ENCODE measurements around the gene CARHSP1. TPM values are rescaled to one million over a fixed set of nuclear protein-coding genes. Genes with fewer than 3 reads are reported as not detected.

Gene CARHSP1
- total RNA-seq, 2 experiments from 2014 or later: 25.5 to 27.8 TPM

- no peaks in the 10 kb centered on the region for H3K27me3 Mint-ChIP-seq
- Histone ChIP-seq H3K27ac (ENCODE audit: low read depth in 1 of 2, low read length in 2 of 2) (peak overlapping the region; percentile 32 to 45), H3K4me3 (ENCODE audit: low read length) (peak overlapping the region; percentile 85), H3K9me3 (ENCODE audit: control insufficient read depth in 1 of 2, insufficient read depth in 1 of 2, low read length in 2 of 2) (no peaks in the 10 kb centered on the region), H3K36me3 (ENCODE audit: insufficient read depth, low read length) (no peaks in the 10 kb centered on the region), H3K4me1 (ENCODE audit: insufficient read depth, low read length) (peaks cover 61% of the 10 kb centered on the region), H3K27me3 (ENCODE audit: control insufficient read depth in 1 of 2, insufficient read depth in 2 of 2, low read length in 2 of 2) (no peaks in the 10 kb centered on the region)
- H3K4me1 Mint-ChIP-seq (ENCODE audit: low read depth): peaks cover 50% of the 10 kb centered on the region
- peaks cover 10% of the 10 kb centered on the region for H3K36me3 Mint-ChIP-seq (ENCODE audit: low read depth)
- CTCF ChIA-PET: interaction anchor here (1.0 to 4.1 kb wide), 3 partner anchors 12 to 70 kb away, joined by 3 to 24 read pairs (median 10); partner anchors contain the start of gene PMM2
- H3K4me3 Mint-ChIP-seq: peak overlapping the region; percentile 95
- POLR2A ChIA-PET: interaction anchor here (0.6 to 3.1 kb wide), 17 partner anchors 8 to 224 kb away, joined by 3 to 52 read pairs (median 4); partner anchors contain the start of genes HAPSTR1, LITAFD, PMM2 and TMEM186
- DNase-seq (peak in 9 of 14 experiments; percentile 33 to 84 (median 58)), ATAC-seq (ENCODE audit: poor library complexity) (peak; percentile 47)
- no peak for TF ChIP-seq CTCF (IDR thresholded peaks at IDR 0.05)
- intact Hi-C loops (cut with DNase I, micrococcal nuclease): loop anchor here (1.0 to 10.0 kb wide), 6 partner anchors 51 to 1877 kb away; partner anchors contain the start of genes ABAT (in 1 of the 2), HAPSTR1 (in 1 of the 2), NUBP1 (in 1 of the 2) and PMM2 (in 1 of the 2)
- H3K9me3 Mint-ChIP-seq: no peaks in the 10 kb centered on the region
- H3K27ac Mint-ChIP-seq: peak overlapping the region; percentile 85
These were observed 832 bp downstream of the CARHSP1 start for GRCh38 chr16:8867932-8868415.

GRCh38 chr16:8867216-8867931 lies 1.4 kb downstream of the CARHSP1 start:
- Mint-ChIP-seq H3K4me1 (ENCODE audit: low read depth) (peaks cover 51% of the 10 kb centered on the region), H3K27ac (peak overlapping the region; percentile 85), H3K4me3 (peak overlapping the region; percentile 95), H3K9me3 (no peaks in the 10 kb centered on the region), H3K27me3 (no peaks in the 10 kb centered on the region), H3K36me3 (ENCODE audit: low read depth) (peaks cover 10% of the 10 kb centered on the region)
- DNase-seq (peak in 8 of 14 experiments; percentile 15 to 43 (median 27)), ATAC-seq (ENCODE audit: poor library complexity) (peak; percentile 4)
- Histone ChIP-seq H3K27me3 (ENCODE audit: control insufficient read depth in 1 of 2, insufficient read depth in 2 of 2, low read length in 2 of 2) (no peaks in the 10 kb centered on the region), H3K4me1 (ENCODE audit: insufficient read depth, low read length) (peaks cover 61% of the 10 kb centered on the region), H3K9me3 (ENCODE audit: control insufficient read depth in 1 of 2, insufficient read depth in 1 of 2, low read length in 2 of 2) (no peaks in the 10 kb centered on the region), H3K36me3 (ENCODE audit: insufficient read depth, low read length) (no peaks in the 10 kb centered on the region), H3K27ac (ENCODE audit: low read depth in 1 of 2, low read length in 2 of 2) (peak overlapping the region; percentile 32 to 45), H3K4me3 (ENCODE audit: low read length) (peak overlapping the region; percentile 85)
- ChIA-PET CTCF (interaction anchor here (1.0 to 4.1 kb wide), 3 partner anchors 13 to 69 kb away, joined by 3 to 24 read pairs (median 10); partner anchors contain the start of gene PMM2), POLR2A (interaction anchor here (0.6 to 3.1 kb wide), 7 partner anchors 10 to 225 kb away, joined by 3 to 52 read pairs (median 3); partner anchors contain the start of genes HAPSTR1, PMM2 and TMEM186)
- no peak for TF ChIP-seq CTCF (IDR thresholded peaks at IDR 0.05)
- intact Hi-C loops (cut with DNase I, micrococcal nuclease): loop anchor here (5.0 to 10.0 kb wide), 3 partner anchors 50 to 1877 kb away; partner anchors contain the start of genes HAPSTR1 (in 1 of the 2) and NUBP1 (in 1 of the 2)

- Histone ChIP-seq H3K36me3 (ENCODE audit: insufficient read depth, low read length) (no peaks in the 10 kb centered on the region), H3K27me3 (ENCODE audit: control insufficient read depth in 1 of 2, insufficient read depth in 2 of 2, low read length in 2 of 2) (no peaks in the 10 kb centered on the region), H3K4me3 (ENCODE audit: low read length) (peak overlapping the region; percentile 85), H3K9me3 (ENCODE audit: control insufficient read depth in 1 of 2, insufficient read depth in 1 of 2, low read length in 2 of 2) (no peaks in the 10 kb centered on the region), H3K4me1 (ENCODE audit: insufficient read depth, low read length) (peaks cover 61% of the 10 kb centered on the region), H3K27ac (ENCODE audit: low read depth in 1 of 2, low read length in 2 of 2) (peak overlapping the region; percentile 32 to 35)
- ChIA-PET POLR2A (interaction anchor here (1.0 to 3.1 kb wide), 2 partner anchors 13 to 225 kb away, joined by 3 to 52 read pairs; partner anchors contain the start of gene HAPSTR1), CTCF (interaction anchor here (3.2 kb wide), 1 partner anchor 70 kb away, joined by 10 read pairs; no protein-coding TSS in a partner anchor)
- Mint-ChIP-seq H3K4me3 (peak overlapping the region; percentile 95), H3K27ac (peak overlapping the region; percentile 85), H3K36me3 (ENCODE audit: low read depth) (peaks cover 10% of the 10 kb centered on the region), H3K4me1 (ENCODE audit: low read depth) (peaks cover 55% of the 10 kb centered on the region), H3K9me3 (no peaks in the 10 kb centered on the region), H3K27me3 (no peaks in the 10 kb centered on the region)
- no peak for DNase-seq
- TF ChIP-seq CTCF (IDR thresholded peaks at IDR 0.05): no peak
- intact Hi-C loops (cut with DNase I, micrococcal nuclease): loop anchor here (5.0 to 10.0 kb wide), 3 partner anchors 50 to 1878 kb away; partner anchors contain the start of genes HAPSTR1 (in 1 of the 2) and NUBP1 (in 1 of the 2)
- no peak for ATAC-seq (ENCODE audit: poor library complexity)
These were observed 2.0 kb downstream of the CARHSP1 start for GRCh38 chr16:8866884-8867215.
